Bone marrow (tissue), 2 donors: Measurements from ENCODE around the gene ANKMY1.
"Not testable (repeated sequence)": the region's sequence is repeated elsewhere in the genome, so short reads cannot be mapped to it uniquely, and the experiment has no call there.

Source experiments
- DNase-seq, 2 donors: peaks; one replicate each; lab custom pipeline; 2025; lab: John Stamatoyannopoulos, UW

The ANKMY1 gene

GRCh38 chr2:240521885-240522284 lies 35.9 kb downstream of the ANKMY1 start:
- DNase-seq: not testable (repeated sequence)

DNA sequence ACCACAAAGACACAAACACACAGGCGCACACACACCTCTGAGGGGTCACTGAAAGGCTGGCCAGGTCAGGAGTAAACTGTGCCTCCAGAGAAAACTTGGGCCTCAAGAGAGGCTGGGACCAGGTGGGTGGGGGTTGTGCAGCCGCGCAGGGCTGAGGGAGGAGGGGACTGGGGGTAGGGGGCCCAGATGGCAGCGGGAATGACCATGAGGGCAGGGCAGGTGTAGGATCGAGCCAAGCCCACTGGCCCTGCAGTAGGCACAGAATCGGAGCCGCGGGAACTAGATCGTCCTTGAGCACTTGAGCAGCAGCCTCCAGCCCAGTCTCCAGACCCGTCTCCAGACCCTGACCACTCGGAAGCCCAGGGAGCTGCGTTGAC lies 36.8 kb downstream of the ANKMY1 start:
- no peak for DNase-seq

GRCh38 chr2:240520130-240520973 lies 37.4 kb downstream of the ANKMY1 start:
- DNase-seq: no peak

- no peak for DNase-seq
Measured at GRCh38 chr2:240519396-240520129, 38.2 kb downstream of the ANKMY1 start.

DNA sequence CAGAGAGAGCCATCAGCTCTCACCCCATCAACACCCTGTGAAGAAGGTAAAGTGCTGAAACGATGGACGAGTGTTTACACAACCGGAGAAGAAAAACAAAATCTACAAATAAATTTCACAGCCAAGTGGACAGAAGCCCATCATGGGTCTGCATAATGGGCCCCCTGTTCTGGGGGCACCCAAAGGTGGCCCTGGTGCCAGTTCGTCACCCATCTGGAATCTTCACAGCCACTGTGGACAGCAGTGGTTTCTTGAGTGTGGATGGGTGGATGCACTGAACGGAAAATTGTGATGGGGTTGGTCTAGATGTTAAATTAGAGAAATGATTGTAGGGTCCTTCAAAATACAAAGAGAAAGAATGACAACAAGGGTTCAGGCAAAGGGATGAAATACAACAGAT lies 38.8 kb downstream of the ANKMY1 start:
- no peak for DNase-seq

DNA sequence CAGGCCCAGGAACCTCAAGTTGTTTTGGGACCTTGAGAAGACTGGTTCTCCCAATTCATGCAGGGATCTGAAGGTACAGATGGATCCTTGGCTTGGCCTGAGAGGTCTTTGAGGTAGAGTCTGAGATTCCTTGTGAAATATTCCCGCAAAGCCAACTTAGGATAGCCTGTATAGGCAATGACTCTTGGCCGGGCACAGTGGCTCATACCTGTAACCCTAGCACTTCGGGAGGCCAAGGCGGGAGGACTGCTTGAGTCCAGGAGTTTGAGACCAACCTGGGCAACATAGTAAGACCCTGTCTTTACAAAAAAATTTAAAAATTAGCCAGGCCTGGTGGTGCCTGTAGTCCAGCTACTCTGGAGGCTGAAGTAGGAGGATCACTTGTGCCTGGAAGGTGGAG lies 40.4 kb downstream of the ANKMY1 start:
- DNase-seq: no peak

DNA sequence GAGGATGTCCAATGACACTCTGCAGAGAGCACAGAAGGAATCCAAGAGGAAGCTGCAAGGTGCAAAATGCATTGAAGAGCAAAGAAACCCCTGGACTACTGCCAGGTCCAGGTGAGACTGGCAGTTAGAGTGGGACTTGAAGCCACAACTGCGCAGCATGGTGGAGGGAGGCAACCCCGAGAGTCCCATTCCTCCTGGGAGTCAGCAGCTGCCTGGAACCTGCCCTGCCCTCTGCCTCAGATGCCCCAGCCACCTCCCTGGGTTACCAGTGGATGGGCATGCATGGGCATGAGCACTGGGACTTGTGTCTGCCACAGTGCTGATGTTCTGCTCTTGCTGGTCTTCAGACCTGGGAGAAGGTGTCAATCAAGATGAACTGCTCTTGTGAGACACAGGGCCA lies 43.2 kb downstream of the ANKMY1 start:
- no peak for DNase-seq

DNA sequence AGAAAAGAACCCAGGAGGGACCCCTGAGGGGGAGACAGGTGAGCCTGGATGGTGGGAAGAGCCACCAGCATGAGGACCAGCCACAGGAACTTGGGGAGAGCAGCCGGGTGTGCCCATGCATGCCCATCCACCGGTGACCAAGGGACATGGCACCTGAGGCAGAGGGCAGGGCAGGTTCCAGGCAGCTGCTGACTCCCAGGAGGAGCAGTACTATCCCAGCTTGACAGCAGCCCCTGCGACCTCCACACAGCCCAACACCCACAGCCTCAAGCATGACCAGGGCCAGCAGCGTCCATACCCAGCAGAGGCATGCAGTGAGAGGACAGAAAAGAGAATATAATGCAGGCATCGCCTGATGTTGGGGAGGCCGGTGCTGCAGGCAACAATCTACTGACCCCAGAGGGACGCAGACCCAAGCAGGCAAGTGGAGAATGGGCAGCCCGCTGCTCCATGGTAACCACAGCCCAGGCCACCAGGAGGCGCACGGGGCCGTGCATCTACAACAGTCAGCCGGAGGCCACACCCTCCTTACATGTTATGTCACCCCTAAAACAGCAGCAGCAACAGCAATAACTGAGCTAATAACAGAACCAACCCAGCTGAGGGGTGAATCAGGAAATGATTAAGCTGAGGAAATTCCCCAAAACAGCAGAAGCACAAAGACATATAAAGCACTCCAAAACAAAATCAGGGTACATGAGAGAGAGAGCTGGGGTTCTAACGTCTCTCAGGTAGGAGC lies 44.1 kb downstream of the ANKMY1 start:
- peak; percentile 66 to 95 for DNase-seq

DNA sequence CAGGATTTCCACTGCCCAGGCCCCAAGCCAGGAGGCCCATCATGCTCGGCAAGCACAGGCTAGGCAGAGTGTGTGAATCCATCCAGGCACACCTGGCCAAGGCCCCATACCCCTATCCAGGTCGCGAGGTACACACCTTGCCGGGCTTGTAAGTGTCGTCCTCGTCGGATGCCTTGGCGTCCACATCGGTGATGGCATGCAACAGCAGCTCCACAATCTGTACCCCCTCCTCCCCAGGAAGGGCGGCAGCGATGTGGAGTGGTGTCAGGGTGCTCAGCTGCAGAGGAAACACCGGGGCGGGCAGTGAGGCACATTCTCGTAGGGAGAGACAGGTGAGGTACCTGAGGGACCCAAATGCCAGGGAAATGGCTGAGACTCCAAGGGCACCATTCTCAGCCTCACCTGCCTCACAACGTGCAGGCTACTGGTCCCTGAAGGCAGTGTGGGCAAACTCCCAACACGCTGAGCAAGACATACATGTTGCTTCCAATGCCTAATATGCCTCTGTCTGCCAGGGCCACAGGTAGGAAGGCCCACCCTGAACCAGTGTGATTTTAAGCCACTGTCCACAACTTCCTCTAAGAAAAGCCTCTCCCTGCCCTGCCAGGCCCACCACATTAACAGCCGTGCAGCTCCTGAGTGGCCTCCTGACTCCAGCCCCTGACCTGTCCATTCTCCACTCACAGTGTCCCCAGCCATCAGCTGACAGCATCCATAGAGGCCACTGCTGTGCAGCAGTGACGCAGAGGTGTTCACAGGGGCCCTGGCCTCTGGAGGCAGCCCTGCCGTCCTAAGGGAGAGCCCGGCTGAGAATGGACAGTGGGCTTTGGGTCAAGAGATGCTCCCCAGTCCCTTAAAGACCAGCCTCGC lies 44.9 kb downstream of the ANKMY1 start:
- DNase-seq: no peak

DNA sequence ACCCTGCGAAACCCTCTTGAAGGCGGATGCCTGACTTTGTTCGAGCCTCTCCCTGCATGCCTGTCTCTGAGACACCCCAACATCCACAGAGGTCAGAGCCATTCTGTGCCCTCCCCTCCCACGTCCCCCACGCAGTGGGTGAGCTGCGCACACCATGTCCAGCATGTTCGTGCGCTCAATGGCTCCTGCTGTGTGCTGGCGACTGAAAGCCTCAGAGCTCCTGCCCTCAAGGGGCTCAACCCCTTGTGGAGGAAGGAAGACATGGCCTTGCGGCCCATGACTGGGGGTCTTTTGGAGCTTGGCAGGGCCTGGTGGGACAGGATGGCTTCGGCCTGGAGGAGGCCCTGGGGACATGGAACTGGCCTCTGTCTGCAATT lies 45.7 kb downstream of the ANKMY1 start:
- DNase-seq: no peak

DNA sequence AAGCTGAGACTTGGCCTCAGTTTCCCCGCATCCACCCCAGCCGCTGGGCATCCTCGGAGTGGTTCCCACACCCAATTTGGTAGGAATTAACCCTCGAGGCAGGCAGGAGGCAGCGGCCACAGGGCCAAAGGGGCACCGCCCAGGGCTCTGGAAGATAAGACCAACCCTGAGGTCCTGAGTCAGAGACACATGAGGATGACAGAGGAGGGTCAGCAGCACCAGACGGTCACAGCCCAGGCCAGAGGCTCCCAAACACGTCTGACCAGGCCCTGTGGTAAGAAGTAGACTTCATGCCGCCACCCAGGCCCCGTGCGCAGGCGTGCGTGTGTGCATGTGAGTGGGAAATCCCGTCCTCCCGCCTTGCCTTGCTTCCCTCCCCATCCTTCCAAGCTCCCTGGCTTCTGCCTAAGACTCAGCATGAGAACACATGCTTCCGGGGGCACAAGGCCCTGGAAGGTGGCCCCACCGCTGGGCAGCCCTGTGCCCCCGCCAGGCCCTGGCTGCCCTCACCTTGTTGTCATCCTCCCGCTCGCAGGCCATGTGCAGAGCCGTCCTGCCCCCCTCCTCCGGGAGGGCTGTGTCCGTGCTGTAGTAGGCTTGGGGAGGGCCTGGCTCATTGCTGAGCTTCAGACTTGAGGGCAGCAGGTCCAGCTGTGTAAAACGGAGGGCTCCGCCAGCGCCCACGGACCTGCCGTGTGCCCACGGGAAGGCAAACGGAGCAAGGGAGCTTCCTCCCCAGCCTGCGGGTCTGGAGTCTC lies 46.3 kb downstream of the ANKMY1 start:
- DNase-seq: no peak

DNA sequence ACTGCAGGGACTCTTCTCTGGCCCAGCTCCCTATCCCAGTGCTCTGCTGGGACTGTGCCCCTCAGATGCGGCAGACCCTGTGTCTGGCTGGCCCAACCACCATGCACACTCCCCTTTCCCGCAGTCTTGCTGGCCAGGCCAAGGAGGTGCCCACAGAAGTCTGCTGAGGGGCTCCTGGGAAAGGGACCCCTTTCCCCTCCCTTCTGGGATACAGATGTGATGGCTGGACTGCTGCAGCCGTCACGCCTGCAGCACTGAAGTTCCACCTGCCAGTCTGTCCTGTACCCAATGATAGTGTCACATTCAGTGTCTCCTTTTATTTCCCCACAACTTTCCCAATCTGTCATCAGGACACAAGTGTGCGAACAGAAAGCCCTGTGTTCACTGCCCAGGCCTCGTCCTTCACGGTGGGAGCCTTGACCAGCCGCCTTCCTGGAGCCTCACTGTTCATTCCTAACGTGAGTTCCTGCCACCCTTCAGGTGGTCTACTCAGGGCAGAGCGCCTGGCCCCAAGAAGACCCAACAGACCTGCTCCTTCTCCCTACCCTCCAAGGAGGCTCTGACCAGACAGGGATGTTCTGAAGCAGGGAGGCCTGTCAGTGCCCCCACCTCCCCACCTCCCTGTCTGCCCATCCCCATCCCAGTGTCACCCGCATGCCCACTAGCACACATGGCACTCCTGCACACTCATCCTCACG lies 47.1 kb downstream of the ANKMY1 start:
- DNase-seq: no peak

DNA sequence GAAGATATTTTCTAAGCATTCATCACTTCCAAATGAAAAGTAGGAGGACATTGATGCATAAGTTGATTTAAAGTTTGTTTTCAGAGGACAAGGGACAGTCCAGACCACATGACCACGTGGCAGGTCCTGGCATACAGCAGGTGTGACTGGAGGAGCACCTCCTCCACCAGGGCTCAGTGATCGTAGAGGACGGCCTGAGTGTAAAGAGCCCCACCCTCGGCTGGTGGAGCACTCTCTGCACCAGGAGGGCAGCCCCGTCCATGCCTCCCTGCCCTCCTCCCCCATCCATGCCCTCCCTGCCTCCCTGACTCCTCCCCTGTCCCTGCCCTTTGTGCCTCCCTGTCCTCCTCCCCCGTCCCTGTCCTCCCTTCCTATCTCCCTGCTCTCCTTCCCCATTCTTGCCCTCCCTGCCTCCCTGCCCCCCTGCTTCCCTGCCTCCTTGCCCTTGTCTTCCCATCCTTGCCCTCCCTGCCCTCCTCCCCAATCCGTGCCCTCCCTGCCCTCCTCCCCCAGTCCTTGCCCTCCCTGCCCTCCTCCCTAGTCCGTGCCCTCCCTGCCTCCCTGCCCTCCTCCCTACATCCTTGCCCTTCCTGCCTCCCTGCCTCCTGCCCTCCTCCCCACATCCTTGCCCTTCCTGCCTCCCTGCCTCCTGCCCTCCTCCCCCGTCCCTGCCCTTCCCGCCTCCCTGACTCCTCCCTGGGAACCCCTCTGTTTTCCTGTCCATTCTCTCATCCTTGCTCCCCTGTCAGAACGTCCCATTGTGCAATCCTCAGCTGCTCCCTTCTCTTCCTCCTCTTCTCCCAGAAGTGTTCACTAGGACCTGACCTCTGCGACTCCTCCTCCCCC lies 47.9 kb downstream of the ANKMY1 start:
- DNase-seq: no peak

DNA sequence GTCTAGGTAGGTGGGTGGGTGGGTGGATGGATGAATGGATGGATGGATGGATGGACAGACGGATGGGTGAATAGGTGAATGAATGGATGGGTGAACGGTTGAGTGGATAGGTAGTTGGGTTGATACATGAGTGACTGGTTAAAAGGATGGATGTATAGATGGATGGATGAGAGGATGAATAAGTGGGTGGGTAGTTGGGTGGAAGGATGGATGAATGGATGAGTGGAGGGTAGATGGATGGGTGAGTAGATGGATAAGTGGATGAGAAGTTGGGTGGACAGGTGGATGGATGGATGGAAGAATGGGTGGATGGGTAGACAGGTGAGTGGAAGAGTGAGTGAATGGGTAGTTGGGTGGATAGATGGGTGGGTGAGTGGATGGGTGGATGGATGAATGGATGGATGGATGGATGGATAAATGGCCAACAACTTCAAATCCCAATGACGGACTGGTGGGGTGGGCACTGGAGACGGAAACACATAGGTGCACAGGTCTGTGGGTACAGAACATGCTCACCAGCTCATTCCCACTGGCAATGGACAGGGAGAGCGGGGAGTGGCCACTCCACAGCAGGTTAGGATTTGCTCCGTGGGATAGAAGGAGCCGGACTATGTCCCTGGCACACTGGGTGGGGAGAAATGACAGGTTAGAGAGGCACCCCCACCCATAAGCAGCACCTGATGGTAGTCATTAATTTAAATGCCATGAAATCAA lies 48.8 kb downstream of the ANKMY1 start:
- no peak for DNase-seq

GRCh38 chr2:240507778-240508251 lies 50.0 kb downstream of the ANKMY1 start:
- no peak for DNase-seq

- no peak for DNase-seq
Measured at GRCh38 chr2:240507060-240507777, 50.6 kb downstream of the ANKMY1 start.

GRCh38 chr2:240506406-240507059 lies 51.3 kb downstream of the ANKMY1 start:
- DNase-seq: no peak
